A549 treated with AZD2906 at 1 μM for 4 hours (cell line): ENCODE data around the gene GIMAP8. TPM values are rescaled to one million over a fixed set of nuclear protein-coding genes. Genes with fewer than 3 reads are reported as not detected.

Experiments
- total RNA-seq: library from RNA; stranded (reverse); fragments of 200-300 nt; extraction: Qiagen RNA extraction; gene quantifications from 5 replicates; pipeline ENCODE4 v1.2.3, GENCODE V29; 2022

The GIMAP8 gene
- 0.01 TPM in 1 of 5 replicates, not detected in the others for total RNA-seq

DNA sequence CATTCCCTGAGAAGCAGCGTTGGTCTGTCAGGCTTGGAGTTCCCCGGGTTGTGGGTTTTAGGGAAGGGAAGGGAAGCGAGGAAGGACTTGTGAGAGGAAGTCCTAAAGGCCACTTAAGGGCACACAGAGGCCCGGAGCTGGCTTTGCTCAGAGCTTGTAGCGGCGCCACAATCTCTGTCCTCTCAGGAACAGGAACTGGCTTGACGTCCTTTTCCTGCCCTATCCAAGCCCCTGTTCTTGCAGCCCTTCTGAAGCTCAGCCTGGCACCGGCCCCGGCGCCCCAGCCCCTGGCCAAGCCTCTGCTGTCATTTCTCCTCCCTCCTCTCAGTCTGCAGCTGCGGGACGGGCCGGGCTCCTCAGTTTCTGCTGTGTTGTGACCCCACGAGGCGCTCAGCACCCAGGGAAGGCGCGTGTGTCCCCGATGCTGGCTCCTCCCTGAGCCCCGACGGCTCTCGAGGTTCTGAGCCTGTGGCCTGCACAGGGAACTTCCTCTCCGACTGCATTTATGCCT lies at the start of gene GIMAP8:
TSS of gene GIMAP8 (plus strand) at position 140 of the 511 bp plus-strand sequence. CDS start 16,069 bp downstream, outside the sequence.

DNA sequence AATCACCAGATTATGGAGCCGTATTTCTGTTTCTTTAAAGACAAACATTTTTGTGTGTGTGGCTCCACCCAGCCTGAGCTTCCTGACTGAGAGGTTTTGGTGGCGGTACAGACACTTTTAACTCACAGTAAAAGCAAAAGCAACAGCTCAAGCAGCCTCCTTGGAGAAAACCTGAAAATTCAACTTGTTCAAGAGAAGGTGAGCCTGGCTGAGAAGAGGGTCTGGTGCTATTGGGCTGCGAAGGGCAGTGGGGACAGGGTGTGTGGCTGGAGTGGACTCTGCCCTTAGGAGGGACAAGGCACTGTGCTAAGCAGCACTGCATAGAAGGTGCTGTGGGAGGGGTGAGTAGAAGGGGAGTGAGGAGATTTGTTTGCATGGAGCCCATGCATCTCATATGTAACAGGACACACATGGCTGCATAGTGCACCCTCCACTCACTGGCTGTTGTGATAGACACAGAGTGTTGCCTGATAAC lies 64.4 kb downstream of the GIMAP8 start, which contains the start of gene GIMAP7:
TSS of gene GIMAP7 (plus strand) at position 125 of the 475 bp plus-strand sequence. CDS start 5,103 bp downstream, outside the sequence.

Other genes with a start within 250 kb of the GIMAP8 start
- 0.06 to 0.15 TPM (median 0.10 TPM) in 5 replicates for gene LRRC61, start 127.3 kb upstream of the GIMAP8 start, total RNA-seq
- 0.06 to 0.07 TPM in 2 of 5 replicates, not detected in the others for gene ACTR3C, start 127.1 kb upstream of the GIMAP8 start, total RNA-seq
- gene RARRES2, start 109.0 kb upstream of the GIMAP8 start, total RNA-seq = not detected in 5 replicates
- gene REPIN1, start 81.8 kb upstream of the GIMAP8 start, total RNA-seq = 69.8 to 83.9 TPM (median 81.6 TPM) in 5 replicates
- 4.4 to 7.3 TPM (median 6.4 TPM) in 5 replicates for gene ZNF775, start 71.3 kb upstream of the GIMAP8 start, total RNA-seq
- not detected in 5 replicates for gene GIMAP7, start 64.2 kb downstream of the GIMAP8 start, total RNA-seq
- not detected in 5 replicates for gene GIMAP4, start 116.8 kb downstream of the GIMAP8 start, total RNA-seq
- not detected in 5 replicates for gene GIMAP6, start 181.8 kb downstream of the GIMAP8 start, total RNA-seq
- gene GIMAP2, start 235.1 kb downstream of the GIMAP8 start, total RNA-seq = not detected in 5 replicates